Transverse colon (tissue), 4 donors: ENCODE results near the gene THOC7.

Source experiments
- POLR2AphosphoS5 ChIP-seq, 3 donors: sonication (generic); formaldehyde crosslinking; IDR thresholded peaks; one replicate each; pipeline ENCODE4 v1.6.1; 2016; ENCODE audit warnings: antibody characterized with exemption in 3 of 3
- TF ChIP-seq, protein P1 (sequence below), 5 experiments: fragments of 200-600 bp in 3 of 5; fragments of 450-650 bp in 2 of 5; sonication (generic) in 3 of 5; IDR thresholded peaks; 1 replicate in 2 of 5; 2 replicates in 3 of 5; pipeline ENCODE4 v1.5.1; 2016 to 2017; ENCODE audit warnings: antibody characterized with exemption in 5 of 5, inconsistent platforms in 3 of 5, mild to moderate bottlenecking in 2 of 5, moderate library complexity in 1 of 5

DNA sequence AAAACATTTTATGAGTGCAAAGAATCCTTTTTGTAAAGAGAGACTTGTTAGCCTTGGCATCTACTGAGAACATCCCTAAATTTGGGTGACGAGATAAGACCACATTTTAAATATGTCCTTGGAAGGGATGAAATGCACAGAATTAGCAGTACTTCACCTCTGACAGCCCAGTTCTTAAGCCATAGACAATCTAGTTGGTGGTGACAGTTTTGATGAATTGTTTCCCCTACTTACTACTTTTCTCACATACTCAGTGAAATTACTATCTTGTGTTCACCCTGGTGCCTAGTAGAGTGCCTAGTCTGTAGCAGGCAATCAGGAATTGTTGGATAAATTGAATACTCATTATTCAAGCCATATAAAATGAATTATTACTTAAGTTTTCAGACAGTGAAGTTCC, 45.2 kb upstream of the THOC7 start:
- TF ChIP-seq, protein P1, sequence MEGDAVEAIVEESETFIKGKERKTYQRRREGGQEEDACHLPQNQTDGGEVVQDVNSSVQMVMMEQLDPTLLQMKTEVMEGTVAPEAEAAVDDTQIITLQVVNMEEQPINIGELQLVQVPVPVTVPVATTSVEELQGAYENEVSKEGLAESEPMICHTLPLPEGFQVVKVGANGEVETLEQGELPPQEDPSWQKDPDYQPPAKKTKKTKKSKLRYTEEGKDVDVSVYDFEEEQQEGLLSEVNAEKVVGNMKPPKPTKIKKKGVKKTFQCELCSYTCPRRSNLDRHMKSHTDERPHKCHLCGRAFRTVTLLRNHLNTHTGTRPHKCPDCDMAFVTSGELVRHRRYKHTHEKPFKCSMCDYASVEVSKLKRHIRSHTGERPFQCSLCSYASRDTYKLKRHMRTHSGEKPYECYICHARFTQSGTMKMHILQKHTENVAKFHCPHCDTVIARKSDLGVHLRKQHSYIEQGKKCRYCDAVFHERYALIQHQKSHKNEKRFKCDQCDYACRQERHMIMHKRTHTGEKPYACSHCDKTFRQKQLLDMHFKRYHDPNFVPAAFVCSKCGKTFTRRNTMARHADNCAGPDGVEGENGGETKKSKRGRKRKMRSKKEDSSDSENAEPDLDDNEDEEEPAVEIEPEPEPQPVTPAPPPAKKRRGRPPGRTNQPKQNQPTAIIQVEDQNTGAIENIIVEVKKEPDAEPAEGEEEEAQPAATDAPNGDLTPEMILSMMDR (IDR thresholded peaks at IDR 0.05): no peak
- no peak for TF ChIP-seq POLR2AphosphoS5 (IDR thresholded peaks at IDR 0.05)
